ENCODE measurements around the gene COL9A1.
"Not testable (repeated sequence)": the region's sequence is repeated elsewhere in the genome, so short reads cannot be mapped to it uniquely, and the experiment has no call there.

COL9A1 gene

GRCh38 chr6:70303034-70303525 lies at the start of gene COL9A1:
COL9A1 (minus strand) TSS chr6:70303084; CDS start chr6:70302924, 160 bp downstream.
- H3K27ac ChIP-seq = no peak within 1 kb of the TSS
- DNase-seq (ENCODE audit: low read depth, low spot score) = no peak

- H3K27ac ChIP-seq = no peak overlapping the region
- no peak for DNase-seq (ENCODE audit: low read depth, low spot score)
These were observed 48.6 kb upstream of the COL9A1 start for GRCh38 chr6:70351461-70351860.

DNA sequence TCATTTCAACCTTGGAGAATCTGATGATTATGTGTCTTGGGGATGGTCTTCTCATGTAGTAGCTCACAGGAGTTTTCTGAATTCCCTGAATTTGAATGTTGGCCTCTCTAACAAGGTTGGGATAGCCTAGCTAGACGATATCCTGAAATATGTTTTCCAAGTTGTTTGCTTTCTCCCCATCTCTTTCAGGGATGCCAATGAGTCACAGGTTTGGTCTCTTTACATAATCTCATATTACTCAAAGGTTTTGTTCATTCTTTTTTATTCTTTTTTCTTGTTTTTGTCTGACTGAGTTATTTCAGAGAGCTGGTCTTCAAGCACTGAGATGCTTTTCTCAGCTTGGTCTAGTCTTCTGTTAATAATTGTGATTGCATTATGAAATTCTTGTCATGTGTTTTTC lies 42.7 kb upstream of the COL9A1 start:
- H3K27ac ChIP-seq = no peak overlapping the region
- no peak for DNase-seq (ENCODE audit: low read depth, low spot score)

GRCh38 chr6:70343313-70343712 lies 40.4 kb upstream of the COL9A1 start:
- H3K27ac ChIP-seq = no peak overlapping the region
- DNase-seq (ENCODE audit: low read depth, low spot score) = no peak

DNA sequence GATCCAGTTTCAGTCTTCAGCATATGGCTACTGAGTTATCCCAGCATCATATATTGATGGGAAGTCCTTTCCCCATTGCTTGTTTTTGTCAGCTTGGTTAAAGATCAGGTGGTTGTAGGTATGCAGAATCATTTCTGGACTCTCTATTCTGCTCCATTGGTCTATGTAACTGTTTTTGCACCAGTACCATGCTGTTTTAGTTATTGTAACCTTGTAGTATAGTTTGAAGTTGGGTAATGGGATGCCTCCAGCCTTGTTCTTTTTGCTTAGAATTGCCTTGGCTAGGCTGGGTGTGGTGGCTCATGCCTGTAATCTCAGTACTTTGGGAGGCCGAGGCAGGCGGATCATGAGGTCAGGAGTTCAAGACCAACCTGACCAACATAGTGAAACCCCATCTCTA lies 36.9 kb upstream of the COL9A1 start:
- not testable (repeated sequence) for H3K27ac ChIP-seq; DNase-seq (ENCODE audit: low read depth, low spot score)

GRCh38 chr6:70338775-70339174 lies 35.9 kb upstream of the COL9A1 start:
- no peak for DNase-seq (ENCODE audit: low read depth, low spot score)
- H3K27ac ChIP-seq = no peak overlapping the region

- no peak for DNase-seq (ENCODE audit: low read depth, low spot score)
- no peak overlapping the region for H3K27ac ChIP-seq
These were observed 34.8 kb upstream of the COL9A1 start for GRCh38 chr6:70337743-70338105.

DNA sequence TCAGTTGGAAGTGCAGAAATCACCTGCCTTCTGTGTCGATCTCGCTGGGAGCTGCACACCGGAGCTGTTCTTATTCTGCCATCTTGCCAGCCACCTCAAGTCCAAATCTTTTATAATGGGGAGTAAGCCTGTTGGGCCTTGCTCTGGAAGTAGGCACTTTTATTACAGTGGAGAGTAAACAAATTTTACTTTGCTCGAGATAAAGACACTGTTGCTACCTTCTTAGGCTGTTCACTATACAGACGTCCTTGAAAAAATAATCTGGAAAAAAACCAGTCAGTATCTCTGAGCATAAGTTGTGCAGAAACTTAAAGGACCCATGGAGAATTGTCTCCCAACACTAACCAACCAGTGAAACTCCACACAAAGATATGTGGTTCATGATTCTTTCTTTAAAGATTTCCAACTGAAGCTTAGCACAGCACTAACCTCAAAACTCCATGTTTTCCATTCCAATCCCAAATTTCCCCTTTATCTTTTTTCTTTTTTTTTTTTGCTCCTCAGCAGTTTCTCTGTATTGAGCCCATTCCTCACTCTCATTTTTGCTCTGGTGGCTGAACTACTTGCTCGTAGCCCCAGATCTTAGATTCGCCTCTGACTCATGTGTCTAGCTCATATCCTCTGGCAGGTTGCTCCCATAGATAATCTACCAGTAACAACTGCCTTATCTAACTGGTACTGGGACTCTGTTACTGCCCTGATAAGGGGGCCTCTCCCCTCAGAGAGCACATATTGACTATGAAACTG lies 34.3 kb upstream of the COL9A1 start:
- no peak overlapping the region for H3K27ac ChIP-seq
- DNase-seq (ENCODE audit: low read depth, low spot score) = no peak

DNA sequence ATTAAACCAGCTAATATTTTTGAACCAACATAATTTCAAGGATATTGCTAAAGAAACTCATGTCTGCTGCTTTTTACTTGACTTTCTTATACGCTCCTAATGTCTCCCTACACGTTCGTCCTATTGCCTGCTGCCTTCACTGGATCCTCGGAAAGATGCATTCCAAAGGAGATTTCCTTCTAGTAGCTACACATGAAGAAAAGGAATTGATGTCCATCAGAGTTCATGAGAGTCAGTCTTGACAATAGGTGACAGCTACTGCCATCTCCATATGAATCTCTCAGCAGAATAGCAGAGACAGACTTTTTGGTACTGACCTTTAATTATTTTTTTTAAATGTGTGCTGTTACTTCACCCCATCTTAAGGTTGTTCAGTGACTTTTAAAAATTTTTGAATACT lies 24.2 kb upstream of the COL9A1 start:
- no peak for DNase-seq (ENCODE audit: low read depth, low spot score)
- no peak overlapping the region for H3K27ac ChIP-seq

DNA sequence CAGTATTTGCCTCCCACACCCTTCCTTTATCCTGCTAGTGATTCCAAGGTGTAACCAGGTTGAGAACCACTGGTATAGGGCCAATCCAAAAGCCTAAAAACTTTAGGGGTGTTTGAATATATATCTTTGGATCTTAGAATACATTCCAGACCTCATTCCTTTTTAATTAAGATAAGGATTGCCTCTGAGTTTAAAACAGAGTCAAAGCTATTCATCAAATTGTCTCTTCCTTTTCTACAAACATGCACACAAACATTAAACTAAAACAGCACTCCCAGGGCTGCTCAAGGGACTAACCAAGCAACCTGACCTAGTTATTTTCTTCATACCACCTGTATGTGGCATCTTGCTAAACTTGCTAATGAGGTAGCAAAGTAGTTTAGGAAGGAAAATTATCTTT lies 22.1 kb upstream of the COL9A1 start:
- no peak for DNase-seq (ENCODE audit: low read depth, low spot score)
- no peak overlapping the region for H3K27ac ChIP-seq

GRCh38 chr6:70317799-70318198 lies 14.9 kb upstream of the COL9A1 start:
- not testable (repeated sequence) for DNase-seq (ENCODE audit: low read depth, low spot score); H3K27ac ChIP-seq

DNA sequence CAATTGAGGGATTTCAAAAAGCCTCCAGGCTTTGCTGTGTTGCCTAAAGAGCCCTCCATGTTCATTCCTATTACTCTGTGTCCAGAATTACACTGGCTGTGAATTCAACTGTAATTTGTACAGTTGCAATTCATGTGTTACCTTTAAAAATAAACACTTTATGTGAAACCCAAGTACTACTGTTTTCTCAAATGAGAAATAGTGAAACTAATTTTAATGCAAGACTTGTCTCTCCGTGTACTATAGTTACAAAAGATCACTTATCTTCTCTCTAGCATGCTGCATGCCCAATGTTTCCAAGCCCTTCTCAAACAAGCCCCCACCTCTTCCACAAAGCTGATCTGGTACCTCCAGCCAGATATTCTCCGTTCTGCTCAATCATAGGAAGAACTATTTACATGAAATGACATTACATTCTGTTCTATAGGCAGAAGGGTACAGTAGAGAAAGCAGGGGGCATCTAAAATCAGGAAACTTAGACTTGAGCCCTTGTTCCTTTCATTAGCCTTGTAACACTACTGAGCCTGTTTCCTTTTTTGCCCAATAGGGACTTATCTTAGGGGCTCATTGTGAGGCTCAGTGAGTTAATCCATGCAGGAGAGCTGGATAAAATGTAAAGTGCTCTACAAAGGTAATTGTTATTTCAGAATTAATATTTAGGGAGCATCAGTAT lies 12.3 kb upstream of the COL9A1 start:
- DNase-seq (ENCODE audit: low read depth, low spot score) = no peak
- no peak overlapping the region for H3K27ac ChIP-seq

GRCh38 chr6:70314296-70314695 lies 11.4 kb upstream of the COL9A1 start:
- no peak overlapping the region for H3K27ac ChIP-seq
- no peak for DNase-seq (ENCODE audit: low read depth, low spot score)

- no peak overlapping the region for H3K27ac ChIP-seq
- DNase-seq (ENCODE audit: low read depth, low spot score) = peak; percentile 92
These were observed 9.4 kb upstream of the COL9A1 start for GRCh38 chr6:70312165-70312745.

DNA sequence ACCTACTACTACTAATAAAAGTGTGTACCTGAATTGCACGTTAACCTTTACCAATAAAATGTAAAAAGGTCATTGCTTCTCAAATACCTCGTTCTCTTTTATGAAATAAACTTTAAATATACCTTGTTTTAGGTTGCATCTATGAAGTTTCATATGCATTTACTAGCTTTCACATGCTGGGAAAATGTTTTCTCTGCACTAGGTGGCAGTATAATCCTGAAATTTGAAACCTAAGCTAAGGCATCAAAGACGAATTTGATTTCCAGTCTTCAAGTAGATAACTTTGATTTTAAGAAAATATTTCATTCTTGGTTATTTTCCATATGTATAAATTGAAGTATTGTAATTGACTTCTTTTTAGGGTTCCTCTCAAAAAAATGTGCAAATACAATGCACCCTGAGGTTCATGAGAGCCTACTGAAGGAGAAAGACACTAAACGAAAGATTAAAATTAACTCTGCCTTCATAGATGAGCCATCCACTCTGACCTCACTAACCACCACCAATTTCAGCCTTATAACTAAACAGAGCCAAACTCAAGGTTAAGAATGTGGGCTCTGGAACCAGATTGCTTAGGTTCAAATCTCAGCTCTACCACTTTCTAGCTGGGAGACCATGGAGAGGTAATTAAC lies 7.3 kb upstream of the COL9A1 start:
- H3K27ac ChIP-seq = no peak overlapping the region
- no peak for DNase-seq (ENCODE audit: low read depth, low spot score)

DNA sequence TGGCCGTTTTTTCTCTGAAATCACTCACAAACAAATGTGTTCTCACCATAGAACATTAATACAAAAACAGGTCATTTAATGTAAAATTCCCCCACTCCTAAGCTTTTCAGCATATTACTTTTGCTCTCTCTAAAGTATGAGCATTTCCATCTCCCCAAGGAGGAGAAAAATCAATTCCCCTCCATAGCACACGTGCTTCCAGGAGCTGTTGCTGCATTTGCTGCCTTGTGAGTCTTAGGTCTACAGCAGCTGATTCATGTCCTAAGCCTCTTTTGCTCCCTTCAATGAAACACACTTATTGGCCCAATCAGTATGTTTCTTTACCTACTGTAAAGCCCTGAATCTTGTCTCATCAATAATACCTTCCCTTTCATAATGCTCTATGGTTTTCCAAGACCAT lies 6.4 kb upstream of the COL9A1 start:
- DNase-seq (ENCODE audit: low read depth, low spot score) = no peak
- H3K27ac ChIP-seq = no peak overlapping the region

GRCh38 chr6:70308142-70308541 lies 5.3 kb upstream of the COL9A1 start:
- DNase-seq (ENCODE audit: low read depth, low spot score) = not testable (repeated sequence)

DNA sequence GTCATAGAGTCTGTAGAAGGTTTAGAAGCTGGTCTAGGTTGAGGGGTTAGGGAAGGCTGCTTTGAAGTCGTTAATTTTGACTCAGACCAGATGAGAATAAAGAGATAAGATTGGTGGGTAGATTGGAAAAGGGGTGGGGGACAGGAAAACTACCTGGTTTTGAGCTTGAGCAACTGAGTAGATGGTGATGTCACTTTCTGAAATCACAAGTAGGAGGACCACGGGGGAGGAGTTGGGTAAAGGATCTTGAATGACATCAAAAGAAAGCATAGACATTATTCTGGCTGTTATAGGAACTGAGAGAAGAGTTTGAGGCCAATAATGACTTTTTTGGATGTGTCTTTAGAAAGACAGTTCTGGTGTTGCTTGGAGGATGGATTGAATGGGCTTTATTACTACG lies 4.1 kb upstream of the COL9A1 start:
- no peak overlapping the region for H3K27ac ChIP-seq
- DNase-seq (ENCODE audit: low read depth, low spot score) = no peak

More at GRCh38 chr6:70308142-70308541, 5.3 kb upstream of the COL9A1 start:
- H3K27ac ChIP-seq = not testable (repeated sequence)

- H3K27ac ChIP-seq = no peak overlapping the region
- no peak for DNase-seq (ENCODE audit: low read depth, low spot score)
These were observed 1.7 kb upstream of the COL9A1 start for GRCh38 chr6:70304616-70305015.

GRCh38 chr6:70299456-70299855 lies 3.4 kb downstream of the COL9A1 start:
- no peak for DNase-seq (ENCODE audit: low read depth, low spot score)
- no peak overlapping the region for H3K27ac ChIP-seq

DNA sequence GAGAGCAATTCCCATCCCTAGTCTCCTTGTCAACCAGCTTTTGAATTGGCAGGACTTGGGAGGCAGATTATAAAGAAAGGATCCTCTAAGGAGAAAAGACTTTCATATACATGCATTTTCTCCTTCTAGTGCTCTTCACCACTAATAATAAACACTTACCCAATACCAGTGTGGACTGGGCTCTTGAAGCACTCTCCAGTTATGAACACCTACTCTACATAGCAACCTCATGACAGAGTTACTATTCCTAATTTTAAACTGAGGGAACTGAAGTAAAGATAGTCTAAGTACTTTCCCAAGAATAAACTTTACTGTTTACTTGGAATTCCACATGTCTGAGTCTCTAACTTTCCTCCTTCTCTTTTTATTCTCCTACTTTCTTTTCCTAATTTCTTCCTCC lies 4.8 kb downstream of the COL9A1 start:
- H3K27ac ChIP-seq = no peak overlapping the region
- no peak for DNase-seq (ENCODE audit: low read depth, low spot score)

Measured in epithelial cell of prostate (primary cell).